Activated CD4-positive, CD25-positive, alpha-beta regulatory T cell treated with anti-CD3 and anti-CD28 coated beads, Interleukin-2, amount 50 U/mL, for 24 hours (primary cell): ENCODE results near the gene SHC4.
"Not testable (repeated sequence)": the region's sequence is repeated elsewhere in the genome, so short reads cannot be mapped to it uniquely, and the experiment has no call there.

Source experiments
- ATAC-seq, 2 donors: fragments of 150-1000 bp; cut with Tn5 transposase; one replicate each; pipeline ENCODE4 v1.10.0; 2021; ENCODE audit warnings: mild to moderate bottlenecking in 1 of 2, moderate library complexity in 1 of 2

Gene SHC4

DNA sequence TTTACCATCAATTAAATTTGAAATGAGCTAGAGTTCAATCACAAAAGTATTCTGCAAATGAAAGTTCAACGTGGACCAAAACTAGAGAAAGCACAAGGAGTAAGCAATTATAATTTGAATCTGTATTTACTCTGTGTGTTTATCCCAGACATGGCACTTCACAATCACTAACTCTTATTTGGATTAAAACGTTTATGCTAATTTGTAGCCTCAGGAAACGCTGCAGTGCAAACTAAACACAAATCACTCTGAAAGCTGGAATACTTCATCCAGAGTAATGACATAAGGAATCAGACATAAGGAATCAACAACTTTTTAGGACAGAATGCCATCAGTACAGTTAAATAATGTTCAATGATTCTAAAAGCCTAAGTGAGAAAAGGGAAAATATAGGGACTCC, 171.3 kb downstream of the SHC4 start:
- ATAC-seq: no peak

DNA sequence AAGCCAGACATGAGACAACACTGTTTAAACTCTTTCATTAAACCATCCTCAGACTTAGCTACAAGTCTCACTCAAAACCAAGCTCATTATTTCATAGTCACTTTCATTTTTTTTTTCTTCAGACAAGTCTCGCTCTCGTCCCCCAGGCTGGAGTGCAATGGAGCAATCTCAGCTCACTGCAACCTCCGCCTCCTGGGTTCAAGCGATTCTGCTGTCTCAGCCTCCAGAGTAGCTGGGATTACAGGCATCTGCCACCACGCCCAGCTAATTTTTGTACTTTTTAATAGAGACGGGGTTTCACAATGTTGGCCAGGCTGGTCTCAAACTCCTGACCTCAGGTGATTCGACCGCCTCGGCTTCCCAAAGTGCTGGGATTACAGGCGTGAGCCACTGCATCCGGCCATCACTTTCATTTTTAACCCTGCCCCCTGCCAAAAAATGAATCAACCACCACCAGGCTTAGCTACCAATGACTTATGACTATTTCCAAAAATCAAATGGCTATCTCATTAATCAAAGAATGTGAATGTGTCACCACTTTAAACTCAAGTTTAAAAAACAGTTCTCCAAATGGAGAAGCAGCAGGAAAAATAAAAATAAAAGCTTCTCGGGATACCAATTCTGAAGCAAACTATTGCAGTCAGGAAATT, 173.1 kb downstream of the SHC4 start:
- not testable (repeated sequence) for ATAC-seq

DNA sequence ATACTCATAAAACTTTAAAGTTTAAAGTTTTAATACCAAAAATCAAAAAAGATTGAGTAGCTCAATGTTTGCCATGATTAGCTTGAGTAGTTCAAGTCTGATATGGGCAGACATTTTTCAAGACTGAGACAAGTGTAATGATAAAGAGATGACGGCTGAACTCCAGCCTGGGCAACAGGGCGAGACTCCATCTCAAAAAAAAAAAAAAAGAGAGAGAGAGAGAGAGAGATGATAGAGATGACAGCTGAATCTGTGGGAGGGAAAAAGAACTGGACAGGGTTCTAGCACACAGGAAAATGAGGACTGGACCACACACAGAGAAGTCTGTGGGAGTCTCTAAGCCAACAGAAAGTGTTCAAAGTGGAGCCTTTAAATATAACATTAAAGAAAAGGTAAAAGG, 178.0 kb downstream of the SHC4 start:
- ATAC-seq: no peak

DNA sequence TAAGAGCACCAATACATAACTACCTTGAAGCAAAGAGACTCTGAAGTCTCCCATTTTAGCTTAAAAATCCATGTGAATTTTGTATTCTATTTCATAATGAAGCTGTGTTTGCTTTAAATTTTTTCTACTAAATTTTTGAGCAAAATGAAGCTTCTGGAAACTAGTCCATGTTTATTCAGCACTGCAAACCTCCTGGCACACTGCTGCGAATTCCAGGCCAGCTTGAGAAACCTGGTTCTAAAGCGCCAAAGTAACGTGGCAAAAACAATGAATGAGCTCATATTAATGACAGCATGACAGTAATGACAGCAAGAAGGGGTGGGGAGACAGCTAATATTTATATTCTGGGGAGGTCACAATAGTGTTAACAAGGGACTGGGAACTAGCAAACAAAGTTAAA, 178.5 kb downstream of the SHC4 start:
- no peak for ATAC-seq

DNA sequence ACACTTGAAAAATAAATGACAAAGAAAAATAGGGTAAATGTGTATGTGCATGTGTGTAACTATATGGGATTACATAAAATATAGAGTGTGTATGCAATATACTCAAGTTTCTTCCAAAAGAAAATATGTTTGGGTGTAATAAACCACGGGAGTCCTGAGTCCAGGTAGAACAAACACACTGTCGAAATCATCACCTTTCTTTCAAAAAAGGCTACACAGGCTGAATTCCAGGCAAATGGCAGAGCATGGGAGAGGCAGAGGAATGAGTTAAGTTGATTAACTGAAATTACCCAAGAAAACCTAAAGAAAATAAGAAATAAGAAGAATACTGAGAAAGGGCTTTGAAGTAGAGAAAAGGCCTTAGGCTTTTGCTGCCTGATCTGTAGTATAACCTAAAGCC, 179.0 kb downstream of the SHC4 start:
- ATAC-seq: no peak

DNA sequence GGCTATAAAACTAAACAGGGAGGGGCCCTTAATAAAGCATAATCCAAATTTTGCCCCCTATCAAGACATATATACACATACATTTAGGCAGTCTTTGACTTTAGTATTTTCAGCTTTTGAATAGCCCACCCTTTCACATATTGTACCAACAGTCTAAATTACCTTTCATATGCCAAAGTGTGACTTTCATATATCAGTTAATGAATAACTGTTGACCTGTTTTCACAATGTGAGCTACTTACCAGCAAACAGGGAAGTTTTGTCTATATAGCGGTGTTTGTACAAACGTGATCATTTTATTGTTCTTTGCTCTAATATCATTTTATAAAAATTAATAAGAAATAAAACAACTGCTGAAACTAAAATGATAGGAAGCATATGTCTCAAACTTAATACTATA, 180.8 kb downstream of the SHC4 start:
- ATAC-seq: no peak

DNA sequence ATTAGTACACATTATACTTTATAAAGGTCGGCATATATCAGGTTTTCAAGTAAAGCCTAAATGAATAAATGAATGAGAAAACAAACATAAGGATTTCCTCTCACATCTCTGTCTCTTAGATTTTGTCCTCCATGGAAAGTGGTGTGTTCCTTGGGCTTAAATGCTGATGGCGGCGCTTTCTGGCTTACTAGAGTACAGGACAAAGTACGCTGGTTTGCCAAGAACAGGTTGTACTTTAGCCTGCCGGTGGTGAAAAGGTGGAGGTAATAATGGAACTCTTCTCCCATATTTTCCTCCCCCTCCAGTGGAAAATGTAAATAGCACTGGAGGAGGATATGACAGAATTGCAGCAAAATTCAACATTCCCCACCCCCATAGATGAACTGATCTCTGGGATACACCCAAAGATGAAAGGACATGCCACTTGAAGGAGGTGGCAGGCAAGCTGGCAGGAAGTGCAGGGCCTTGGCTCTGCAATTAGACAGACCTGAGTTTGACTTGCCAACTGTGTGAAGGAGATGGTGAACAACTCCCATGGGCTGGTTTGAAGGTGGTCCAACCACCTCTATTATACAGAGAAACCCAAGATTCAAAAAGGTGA, 182.1 kb downstream of the SHC4 start:
- ATAC-seq: no peak

DNA sequence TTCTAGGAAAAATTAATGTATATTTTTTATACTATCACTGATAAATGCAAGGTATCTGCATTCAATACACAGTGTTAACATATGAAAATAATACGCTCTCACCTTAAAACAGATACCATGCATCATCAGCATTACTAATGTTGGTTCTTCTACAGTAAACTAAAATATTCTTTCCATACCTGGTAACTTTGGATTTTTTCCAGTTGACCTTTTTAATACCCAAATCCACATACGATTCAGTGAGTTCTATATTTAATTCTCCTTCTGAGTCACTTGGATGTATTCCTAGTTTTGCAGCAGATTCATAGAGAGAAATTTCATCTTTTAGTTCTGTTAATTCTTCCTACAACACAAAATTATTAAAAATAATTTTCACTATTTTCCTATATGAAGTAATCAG, 182.7 kb downstream of the SHC4 start:
- no peak for ATAC-seq

DNA sequence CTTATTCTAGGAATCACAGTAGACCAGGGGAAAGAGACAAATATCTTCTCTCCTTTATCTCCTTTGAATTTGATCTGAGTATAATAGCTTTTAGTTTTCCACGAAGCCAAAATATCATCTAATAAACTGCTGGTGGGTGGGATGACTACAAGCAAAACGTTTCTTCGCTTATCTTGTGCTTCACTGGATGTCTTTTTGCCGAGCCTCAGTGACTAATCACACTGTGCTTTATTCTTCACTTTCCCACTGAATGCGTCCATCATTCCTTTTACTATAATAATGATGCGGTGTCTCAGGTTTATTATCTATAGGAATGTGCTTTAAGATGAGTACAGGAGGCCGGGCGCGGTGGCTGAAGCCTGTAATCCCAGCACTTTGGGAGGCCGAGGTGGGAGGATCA, 185.4 kb downstream of the SHC4 start:
- no peak for ATAC-seq

DNA sequence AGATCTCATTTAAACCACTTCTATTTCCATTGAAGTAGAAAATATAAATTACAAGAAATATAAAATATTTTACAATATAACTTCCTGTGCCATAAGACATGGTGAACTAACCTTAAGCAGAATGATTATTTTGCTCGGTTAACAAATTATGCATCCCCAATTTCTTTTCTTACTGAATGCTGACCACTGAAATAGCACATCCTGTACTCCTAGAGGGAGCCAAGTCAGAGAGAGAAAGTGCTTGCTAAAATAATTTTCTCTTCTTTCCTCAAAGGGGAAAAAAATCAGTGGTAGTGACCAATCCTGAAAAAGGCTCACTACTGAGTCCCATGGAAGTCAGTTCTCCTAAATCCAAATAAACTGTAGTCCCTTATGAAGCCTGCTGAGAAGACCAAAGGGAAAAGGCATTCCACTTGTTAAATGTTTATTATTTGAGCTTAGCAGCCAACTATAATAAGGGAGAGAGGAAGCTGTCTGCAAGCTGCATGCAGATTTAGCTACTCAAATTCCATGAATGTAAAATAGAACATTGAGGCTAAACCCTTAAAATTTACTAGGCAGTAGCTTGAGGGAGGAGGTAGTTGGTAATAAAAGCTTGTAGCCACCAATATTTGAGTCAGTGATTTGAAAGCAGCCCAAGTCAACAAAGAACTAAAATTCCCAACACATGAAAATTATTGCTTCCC, 185.9 kb downstream of the SHC4 start:
- ATAC-seq: no peak

DNA sequence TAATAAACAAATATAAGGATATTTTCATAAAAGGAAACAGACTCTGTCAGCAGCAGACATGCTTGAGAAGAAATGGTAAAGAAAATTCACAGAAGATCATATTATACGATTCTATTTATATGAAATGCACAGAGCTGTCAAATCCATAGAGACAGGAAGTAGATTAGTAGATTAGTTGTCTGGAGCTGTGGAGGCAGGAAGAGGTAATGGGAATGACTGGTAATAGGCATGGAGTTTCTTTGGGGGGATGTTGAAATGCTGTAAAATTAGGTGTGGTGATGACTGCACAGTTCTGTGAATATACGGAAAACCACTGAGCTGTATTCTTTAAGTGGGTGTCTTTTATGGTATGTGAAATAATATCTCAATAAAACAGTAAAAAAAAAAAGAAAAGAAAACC, 188.2 kb downstream of the SHC4 start:
- ATAC-seq: no peak

DNA sequence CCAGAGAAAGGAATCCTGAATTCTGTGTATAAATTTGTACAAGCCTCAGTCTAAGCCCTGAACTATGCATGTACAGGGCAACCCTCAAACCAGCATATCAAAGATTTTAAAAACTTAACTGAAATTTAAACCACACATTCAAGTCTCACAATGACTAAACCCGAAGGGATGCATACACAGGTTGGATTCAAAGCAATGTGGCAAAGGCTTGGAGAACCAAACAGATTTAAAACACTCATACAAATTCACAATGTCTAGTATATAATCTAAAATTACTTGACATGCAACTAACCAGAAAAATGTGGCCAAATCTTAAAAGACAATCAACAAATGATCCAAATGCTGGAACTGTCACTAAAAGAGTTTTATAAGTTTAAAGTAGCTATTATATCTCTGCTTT, 189.2 kb downstream of the SHC4 start:
- no peak for ATAC-seq
